GM21529 (cell line): Measurements from ENCODE around the gene GALNT16.
A peak's percentile ranks its signal among the peaks of the same experiment; 100 is the strongest.

ENCODE experiments used
- ATAC-seq: cut with Tn5 transposase; IDR thresholded peaks from one replicate; pipeline ENCODE4 v1.9.1; 2021; ENCODE audit not compliant: unreplicated experiment

GALNT16 gene

DNA sequence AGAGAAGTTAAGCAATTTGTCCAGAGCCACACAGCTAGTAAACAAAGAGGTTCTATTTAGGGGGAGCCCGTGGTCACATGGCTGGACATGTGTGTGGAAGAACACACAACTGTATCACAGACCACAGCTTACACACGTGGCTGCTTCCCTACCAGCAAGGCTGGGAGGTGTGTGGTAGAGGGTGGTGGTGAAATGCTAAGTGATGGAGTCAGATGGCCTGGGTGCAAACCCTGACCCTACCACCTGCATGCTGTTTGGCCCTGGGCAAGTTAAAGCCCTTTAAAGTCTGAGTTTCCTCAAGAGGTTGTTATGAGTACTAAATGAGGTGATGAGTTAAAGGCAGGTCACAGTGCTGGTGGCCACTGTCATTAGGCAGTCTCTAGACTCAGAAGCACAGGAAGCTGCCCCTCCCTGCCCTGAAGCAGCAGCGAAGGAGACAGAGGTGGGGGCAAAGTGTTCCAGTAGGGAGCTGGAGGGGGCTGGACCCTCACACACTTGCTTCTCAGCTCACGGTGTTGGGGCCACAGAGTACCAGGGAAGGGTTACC lies 73.9 kb downstream of the GALNT16 start:
- ATAC-seq: no peak

DNA sequence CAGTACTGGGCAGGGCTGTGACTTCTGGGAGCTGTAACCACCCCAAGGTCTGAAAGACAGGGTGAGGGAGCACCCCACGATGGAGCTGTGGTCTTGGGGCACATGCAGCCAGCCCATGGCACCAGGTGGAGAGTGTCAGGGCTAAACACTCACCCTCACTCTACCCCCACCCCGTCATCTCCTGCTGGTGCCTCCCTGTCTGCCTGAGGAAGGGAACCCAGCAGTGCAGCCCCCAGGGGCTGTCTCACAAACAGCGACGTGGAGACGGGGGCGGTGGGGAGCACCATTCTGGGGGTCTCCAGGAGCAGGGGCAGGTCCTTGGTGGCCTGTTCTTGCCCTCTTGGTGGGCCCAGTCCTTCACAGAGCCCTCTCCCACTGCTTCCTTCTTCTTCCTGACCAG lies 74.6 kb downstream of the GALNT16 start:
- ATAC-seq: no peak

GRCh38 chr14:69335371-69335771 lies 75.4 kb downstream of the GALNT16 start:
- ATAC-seq: no peak

DNA sequence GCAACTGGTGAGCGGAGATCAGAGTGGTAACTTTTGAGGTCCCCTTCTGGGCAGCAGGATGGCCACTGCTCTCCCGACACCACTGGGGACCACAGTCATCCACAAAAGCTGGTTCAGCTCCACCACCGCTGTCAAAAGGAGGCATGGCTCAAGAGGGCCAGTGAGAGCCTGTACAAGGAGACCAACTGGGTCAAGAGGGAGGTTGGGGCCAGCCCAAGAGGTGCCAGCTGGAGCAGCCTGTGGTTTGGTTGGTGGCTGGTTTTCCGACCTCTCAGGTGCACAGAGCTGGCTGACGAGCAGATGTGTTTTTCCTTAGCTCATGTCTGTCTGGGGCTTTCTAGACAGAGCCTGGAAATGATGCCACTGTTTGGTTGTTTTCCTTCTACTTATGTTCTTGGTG lies 78.0 kb downstream of the GALNT16 start:
- ATAC-seq: no peak

- no peak for ATAC-seq
Observed at GRCh38 chr14:69339426-69339825, 79.5 kb downstream of the GALNT16 start.

DNA sequence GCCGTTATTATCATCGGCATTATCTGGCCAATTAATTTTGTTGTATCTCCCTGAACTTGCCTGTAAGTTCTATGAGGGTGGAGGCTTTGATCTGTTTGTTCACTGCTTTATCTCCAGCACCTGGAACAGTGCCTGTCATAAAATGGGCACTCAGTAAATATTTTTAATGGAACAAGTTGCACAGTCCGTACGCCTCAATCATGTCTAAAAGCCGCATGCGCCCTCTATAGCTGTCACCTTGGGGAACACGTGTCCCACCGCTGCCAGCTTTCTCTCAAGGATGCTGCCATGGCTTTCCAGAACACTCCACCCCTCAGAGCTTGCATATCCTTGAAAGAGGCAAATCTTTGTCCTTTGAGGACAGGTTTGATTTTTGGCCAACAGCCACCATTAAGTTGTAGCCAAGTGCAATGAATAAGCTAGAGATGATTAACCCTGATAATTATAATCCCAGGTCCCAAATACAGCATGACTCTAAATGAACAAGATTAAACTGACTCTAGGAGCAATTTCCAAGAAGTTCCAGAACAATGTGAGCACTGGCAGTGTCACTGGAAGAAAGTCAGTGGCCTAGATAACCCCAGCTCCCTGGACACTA lies 83.1 kb downstream of the GALNT16 start:
- ATAC-seq: no peak

- no peak for ATAC-seq
Observed at GRCh38 chr14:69344171-69344570, 84.2 kb downstream of the GALNT16 start.

DNA sequence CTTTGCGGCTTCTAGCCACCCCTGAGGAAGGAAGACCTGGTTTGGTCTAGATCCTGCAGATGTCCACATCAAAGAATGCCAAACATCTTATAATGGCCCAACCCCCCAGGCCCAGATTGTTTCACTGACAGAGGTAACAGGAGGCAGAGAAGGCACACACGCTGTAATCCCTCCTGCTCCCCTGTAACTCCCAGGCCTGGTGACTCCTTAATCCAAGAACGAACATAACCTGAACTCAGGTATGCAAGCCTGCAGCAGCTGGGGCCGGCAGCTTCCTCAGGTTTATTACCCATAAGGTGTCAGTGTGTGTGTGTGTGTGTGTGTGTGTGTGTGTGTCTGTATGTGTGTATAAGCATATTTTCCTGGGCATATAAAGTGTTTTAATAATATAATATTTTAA lies 85.4 kb downstream of the GALNT16 start:
- ATAC-seq: no peak

GRCh38 chr14:69346710-69347109 lies 86.8 kb downstream of the GALNT16 start:
- no peak for ATAC-seq

- no peak for ATAC-seq
Observed at GRCh38 chr14:69349091-69349777, 89.3 kb downstream of the GALNT16 start.

- ATAC-seq: no peak
Observed at GRCh38 chr14:69350892-69351291, 90.9 kb downstream of the GALNT16 start.

DNA sequence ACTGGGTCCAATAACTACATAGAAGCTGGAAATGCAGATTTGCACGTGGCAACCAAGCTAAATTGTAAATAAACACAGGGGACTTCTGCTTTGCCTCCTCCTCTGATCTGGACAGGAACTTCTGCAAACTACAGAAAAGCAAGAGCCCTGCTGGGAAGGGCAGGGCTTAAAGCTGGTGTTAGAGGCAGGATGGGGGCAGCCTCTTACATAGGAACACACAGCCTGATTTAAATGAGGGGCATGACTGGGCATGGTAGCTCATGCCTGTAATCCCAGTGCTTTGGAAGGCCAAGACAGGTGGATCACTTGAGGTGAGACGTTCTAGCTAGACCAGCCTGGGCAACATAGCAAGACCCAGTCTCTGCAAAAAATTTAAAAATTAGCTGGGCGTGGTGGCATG lies 91.4 kb downstream of the GALNT16 start:
- no peak for ATAC-seq

- ATAC-seq: no peak
Observed at GRCh38 chr14:69351911-69352310, 92.0 kb downstream of the GALNT16 start.

GRCh38 chr14:69353168-69353567 lies 93.2 kb downstream of the GALNT16 start:
- ATAC-seq: no peak

- peak; percentile 89 for ATAC-seq
Observed at GRCh38 chr14:69354383-69355153, 94.6 kb downstream of the GALNT16 start.

DNA sequence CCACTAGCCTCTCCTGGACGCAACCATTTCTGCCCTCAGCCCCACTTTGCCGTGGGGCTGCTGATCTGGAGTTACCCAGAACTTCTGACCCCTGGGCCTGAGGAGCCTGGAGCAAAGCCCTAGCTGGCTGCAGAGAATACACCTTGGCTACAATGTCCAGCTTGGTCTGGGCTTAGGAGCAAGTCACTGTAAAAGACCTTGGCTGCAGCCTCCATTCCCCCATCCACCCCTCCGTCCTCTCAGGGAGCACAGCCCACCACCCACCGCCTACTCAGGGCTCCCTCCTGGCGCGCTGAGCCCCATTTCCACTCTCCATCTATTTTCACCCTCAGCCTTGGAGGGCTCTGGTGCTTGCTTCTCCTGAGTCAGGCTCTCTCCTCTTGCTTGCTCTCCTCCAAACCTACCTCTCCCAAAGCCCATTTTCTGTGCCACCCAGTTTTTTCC lies 95.2 kb downstream of the GALNT16 start:
- no peak for ATAC-seq

DNA sequence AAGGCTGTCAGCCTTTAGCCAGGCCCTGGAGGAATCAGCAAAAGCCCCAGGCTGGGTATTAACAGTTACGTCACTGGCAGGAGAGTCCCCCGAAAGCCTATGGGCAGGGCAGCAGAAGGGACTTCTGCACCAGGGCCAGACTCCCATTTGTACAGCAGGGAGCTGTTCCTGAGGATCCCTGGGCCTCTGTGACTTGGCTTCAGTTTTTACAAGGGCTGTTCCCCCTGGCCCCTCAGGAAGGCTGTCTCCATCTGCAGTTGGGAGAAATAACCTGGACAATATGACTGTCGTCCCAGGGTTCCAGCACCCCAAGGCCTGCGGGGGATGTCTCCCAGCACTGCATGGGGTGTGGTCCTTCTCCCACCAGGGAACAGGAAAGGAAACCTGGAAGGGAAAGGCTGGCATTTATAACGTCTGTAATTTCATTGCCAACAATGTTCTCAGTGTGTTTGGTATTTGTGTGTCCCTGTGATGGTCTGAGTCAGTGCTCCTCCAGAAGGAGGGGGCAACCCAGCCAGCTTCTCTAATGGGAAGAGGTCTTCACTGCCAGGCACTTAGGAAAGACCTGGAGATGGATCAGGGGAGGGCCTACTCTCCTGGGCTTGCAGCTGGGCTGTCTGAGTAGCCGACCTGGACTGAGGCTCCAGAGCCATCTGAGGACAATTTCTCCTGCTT lies 95.8 kb downstream of the GALNT16 start:
- no peak for ATAC-seq

- no peak for ATAC-seq
Observed at GRCh38 chr14:69356903-69357543, 97.1 kb downstream of the GALNT16 start.

DNA sequence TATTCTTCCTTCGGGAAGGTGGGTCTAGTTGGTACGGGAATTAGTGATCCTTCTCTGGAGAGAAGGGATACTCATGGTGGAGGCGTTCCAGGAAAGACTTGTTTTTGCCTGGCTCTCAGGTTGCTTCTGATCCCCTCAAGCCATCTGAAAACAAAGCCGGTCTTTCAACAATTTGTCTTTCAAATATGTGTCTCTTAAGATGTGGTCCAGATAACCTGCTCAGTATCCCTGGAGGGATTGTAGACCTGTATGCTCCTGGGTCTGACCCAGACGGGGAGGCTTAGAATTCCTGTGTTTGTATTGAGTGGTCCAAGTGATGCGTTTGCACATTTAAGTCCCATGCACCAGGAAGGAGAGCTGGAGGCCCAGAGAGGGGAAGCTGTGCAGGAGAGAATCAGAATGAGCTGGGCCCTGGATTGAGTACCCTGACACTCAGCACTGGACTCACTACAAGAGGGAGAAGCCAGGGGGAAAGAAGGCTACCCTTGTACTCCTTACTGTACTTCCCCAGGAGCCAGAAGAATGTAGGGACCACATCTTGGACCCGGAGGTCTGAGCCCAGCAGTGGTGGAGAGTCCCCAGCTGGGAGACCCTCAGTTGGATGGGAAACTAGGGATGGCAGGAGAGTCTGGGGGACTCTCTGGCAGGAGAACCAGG lies 97.7 kb downstream of the GALNT16 start:
- no peak for ATAC-seq

DNA sequence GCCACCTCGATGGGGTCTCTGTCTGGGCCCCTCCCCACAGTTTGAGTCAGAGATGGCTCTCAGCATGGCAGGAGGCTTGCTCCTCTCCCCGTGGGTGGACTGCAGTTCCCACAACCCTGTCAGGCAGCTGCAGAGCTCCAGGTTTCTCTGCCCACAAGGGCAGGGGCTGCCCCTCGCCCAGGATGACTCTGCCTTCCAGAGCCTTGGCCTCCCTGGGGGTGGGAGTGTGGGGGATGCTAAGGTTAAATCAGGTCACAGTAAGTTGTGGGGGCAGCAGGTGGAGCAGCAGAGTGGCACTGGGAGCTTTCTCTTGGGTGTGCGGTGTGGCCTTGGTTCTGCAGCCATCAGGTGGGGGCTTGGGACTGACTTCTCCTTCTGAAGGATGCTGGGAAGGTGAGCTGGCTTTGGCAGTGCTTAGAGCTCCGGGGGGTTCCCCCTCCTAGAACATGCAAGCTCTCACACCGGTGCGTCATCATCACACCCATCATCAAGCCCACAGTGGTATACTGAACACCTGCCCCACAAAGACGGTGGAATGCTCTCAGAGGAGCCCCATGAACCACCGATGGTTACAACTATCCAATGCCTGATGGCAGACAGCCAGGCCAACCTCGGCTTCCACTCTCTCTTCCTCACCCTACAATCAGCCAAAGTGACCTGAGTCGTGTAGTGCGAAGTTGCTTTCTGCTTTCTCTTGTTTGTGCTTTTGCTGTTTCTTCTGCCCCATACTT lies 98.4 kb downstream of the GALNT16 start:
- no peak for ATAC-seq
